GM18519 (cell line): Measurements from ENCODE around the gene TMEM123.

Source experiments
- ATAC-seq: cut with Tn5 transposase; IDR thresholded peaks from one replicate; pipeline ENCODE4 v1.9.1; 2021; ENCODE audit warnings: mild to moderate bottlenecking, moderate library complexity; ENCODE audit not compliant: unreplicated experiment, low FRiP score

The TMEM123 gene

GRCh38 chr11:102398297-102398696 is 54.3 kb downstream of the TMEM123 start:
- ATAC-seq = no peak

GRCh38 chr11:102396708-102397563 is 55.6 kb downstream of the TMEM123 start:
- ATAC-seq = no peak

GRCh38 chr11:102395720-102396393 is 56.7 kb downstream of the TMEM123 start:
- ATAC-seq = no peak

GRCh38 chr11:102393272-102393730 is 59.3 kb downstream of the TMEM123 start:
- no peak for ATAC-seq

GRCh38 chr11:102391549-102392237 is 60.9 kb downstream of the TMEM123 start:
- no peak for ATAC-seq

GRCh38 chr11:102390667-102391465 is 61.7 kb downstream of the TMEM123 start:
- peak; percentile 66 for ATAC-seq

- no peak for ATAC-seq
Measured at GRCh38 chr11:102389253-102389652, 63.3 kb downstream of the TMEM123 start.

GRCh38 chr11:102387043-102387781 is 65.4 kb downstream of the TMEM123 start:
- ATAC-seq = no peak

GRCh38 chr11:102386136-102386734 is 66.3 kb downstream of the TMEM123 start:
- ATAC-seq = no peak

GRCh38 chr11:102385085-102386007 is 67.2 kb downstream of the TMEM123 start:
- no peak for ATAC-seq

- ATAC-seq = no peak
Measured at GRCh38 chr11:102384419-102385079, 68.0 kb downstream of the TMEM123 start.

GRCh38 chr11:102383839-102384238 is 68.7 kb downstream of the TMEM123 start:
- ATAC-seq = no peak

GRCh38 chr11:102382384-102382783 is 70.2 kb downstream of the TMEM123 start:
- no peak for ATAC-seq

GRCh38 chr11:102378818-102379217 is 73.7 kb downstream of the TMEM123 start:
- no peak for ATAC-seq

- no peak for ATAC-seq
Measured at GRCh38 chr11:102377891-102378290, 74.7 kb downstream of the TMEM123 start.

GRCh38 chr11:102375720-102376399 is 76.7 kb downstream of the TMEM123 start:
- no peak for ATAC-seq
